ENCODE results near the gene STX18.
"Not testable (repeated sequence)": the region's sequence is repeated elsewhere in the genome, so short reads cannot be mapped to it uniquely, and the experiment has no call there.

Gene STX18

GRCh38 chr4:4505211-4505610 is 36.6 kb downstream of the STX18 start:
- H3K27me3 ChIP-seq (ENCODE audit: control insufficient read depth, insufficient read depth, low read length); H3K9me3 ChIP-seq (ENCODE audit: control insufficient read depth, insufficient read depth, low read length); H3K9ac ChIP-seq (ENCODE audit: low read depth, low read length); H3K36me3 ChIP-seq (ENCODE audit: control insufficient read depth, insufficient read depth, low read length); H3K4me1 ChIP-seq (ENCODE audit: control insufficient read depth, insufficient read depth, low read length); H3K4me3 ChIP-seq (ENCODE audit: low read depth, low read length): not testable (repeated sequence)

GRCh38 chr4:4504783-4505182 is 37.1 kb downstream of the STX18 start:
- Histone ChIP-seq H3K4me3 (ENCODE audit: low read depth, low read length) (no peak overlapping the region), H3K9me3 (ENCODE audit: control insufficient read depth, insufficient read depth, low read length) (no peaks in the 10 kb centered on the region), H3K36me3 (ENCODE audit: control insufficient read depth, insufficient read depth, low read length) (no peaks in the 10 kb centered on the region), H3K27me3 (ENCODE audit: control insufficient read depth, insufficient read depth, low read length) (peaks cover 9% of the 10 kb centered on the region), H3K4me1 (ENCODE audit: control insufficient read depth, insufficient read depth, low read length) (peaks cover 3% of the 10 kb centered on the region), H3K9ac (ENCODE audit: low read depth, low read length) (no peak overlapping the region)

- no peak overlapping the region for H3K4me3 ChIP-seq (ENCODE audit: low read depth, low read length)
- no peak overlapping the region for H3K9ac ChIP-seq (ENCODE audit: low read depth, low read length)
- peaks cover 9% of the 10 kb centered on the region for H3K27me3 ChIP-seq (ENCODE audit: control insufficient read depth, insufficient read depth, low read length)
- no peaks in the 10 kb centered on the region for H3K9me3 ChIP-seq (ENCODE audit: control insufficient read depth, insufficient read depth, low read length)
- H3K36me3 ChIP-seq (ENCODE audit: control insufficient read depth, insufficient read depth, low read length), result no peaks in the 10 kb centered on the region
- H3K4me1 ChIP-seq (ENCODE audit: control insufficient read depth, insufficient read depth, low read length), result peaks cover 3% of the 10 kb centered on the region
Observed at GRCh38 chr4:4502694-4503311, 39.0 kb downstream of the STX18 start.

- H3K36me3 ChIP-seq (ENCODE audit: control insufficient read depth, insufficient read depth, low read length), result no peaks in the 10 kb centered on the region
- peaks cover 9% of the 10 kb centered on the region for H3K27me3 ChIP-seq (ENCODE audit: control insufficient read depth, insufficient read depth, low read length)
- no peak overlapping the region for H3K9ac ChIP-seq (ENCODE audit: low read depth, low read length)
- H3K4me1 ChIP-seq (ENCODE audit: control insufficient read depth, insufficient read depth, low read length), result peaks cover 3% of the 10 kb centered on the region
- no peak overlapping the region for H3K4me3 ChIP-seq (ENCODE audit: low read depth, low read length)
- H3K9me3 ChIP-seq (ENCODE audit: control insufficient read depth, insufficient read depth, low read length), result no peaks in the 10 kb centered on the region
Observed at GRCh38 chr4:4501679-4502078, 40.2 kb downstream of the STX18 start.

- no peaks in the 10 kb centered on the region for H3K36me3 ChIP-seq (ENCODE audit: control insufficient read depth, insufficient read depth, low read length)
- H3K9me3 ChIP-seq (ENCODE audit: control insufficient read depth, insufficient read depth, low read length), result no peaks in the 10 kb centered on the region
- H3K27me3 ChIP-seq (ENCODE audit: control insufficient read depth, insufficient read depth, low read length), result peaks cover 9% of the 10 kb centered on the region
- H3K4me1 ChIP-seq (ENCODE audit: control insufficient read depth, insufficient read depth, low read length), result peaks cover 3% of the 10 kb centered on the region
- no peak overlapping the region for H3K9ac ChIP-seq (ENCODE audit: low read depth, low read length)
- H3K4me3 ChIP-seq (ENCODE audit: low read depth, low read length), result no peak overlapping the region
Observed at GRCh38 chr4:4499438-4500123, 42.3 kb downstream of the STX18 start.

GRCh38 chr4:4496592-4497372 is 45.1 kb downstream of the STX18 start:
- Histone ChIP-seq H3K4me3 (ENCODE audit: low read depth, low read length) (no peak overlapping the region), H3K9ac (ENCODE audit: low read depth, low read length) (no peak overlapping the region), H3K4me1 (ENCODE audit: control insufficient read depth, insufficient read depth, low read length) (peaks cover 2% of the 10 kb centered on the region), H3K27me3 (ENCODE audit: control insufficient read depth, insufficient read depth, low read length) (peaks cover under 1% of the 10 kb centered on the region), H3K36me3 (ENCODE audit: control insufficient read depth, insufficient read depth, low read length) (no peaks in the 10 kb centered on the region), H3K9me3 (ENCODE audit: control insufficient read depth, insufficient read depth, low read length) (no peaks in the 10 kb centered on the region)

- H3K9me3 ChIP-seq (ENCODE audit: control insufficient read depth, insufficient read depth, low read length), result no peaks in the 10 kb centered on the region
- H3K9ac ChIP-seq (ENCODE audit: low read depth, low read length), result no peak overlapping the region
- no peak overlapping the region for H3K4me3 ChIP-seq (ENCODE audit: low read depth, low read length)
- no peaks in the 10 kb centered on the region for H3K27me3 ChIP-seq (ENCODE audit: control insufficient read depth, insufficient read depth, low read length)
- H3K36me3 ChIP-seq (ENCODE audit: control insufficient read depth, insufficient read depth, low read length), result no peaks in the 10 kb centered on the region
- peaks cover 2% of the 10 kb centered on the region for H3K4me1 ChIP-seq (ENCODE audit: control insufficient read depth, insufficient read depth, low read length)
Observed at GRCh38 chr4:4494882-4495281, 47.0 kb downstream of the STX18 start.

GRCh38 chr4:4492161-4492847 is 49.5 kb downstream of the STX18 start:
- Histone ChIP-seq H3K4me1 (ENCODE audit: control insufficient read depth, insufficient read depth, low read length) (peaks cover 4% of the 10 kb centered on the region), H3K36me3 (ENCODE audit: control insufficient read depth, insufficient read depth, low read length) (no peaks in the 10 kb centered on the region), H3K4me3 (ENCODE audit: low read depth, low read length) (no peak overlapping the region), H3K9me3 (ENCODE audit: control insufficient read depth, insufficient read depth, low read length) (no peaks in the 10 kb centered on the region), H3K9ac (ENCODE audit: low read depth, low read length) (no peak overlapping the region), H3K27me3 (ENCODE audit: control insufficient read depth, insufficient read depth, low read length) (no peaks in the 10 kb centered on the region)

- no peak overlapping the region for H3K4me3 ChIP-seq (ENCODE audit: low read depth, low read length)
- no peak overlapping the region for H3K9ac ChIP-seq (ENCODE audit: low read depth, low read length)
- no peaks in the 10 kb centered on the region for H3K27me3 ChIP-seq (ENCODE audit: control insufficient read depth, insufficient read depth, low read length)
- H3K4me1 ChIP-seq (ENCODE audit: control insufficient read depth, insufficient read depth, low read length), result peaks cover 4% of the 10 kb centered on the region
- H3K9me3 ChIP-seq (ENCODE audit: control insufficient read depth, insufficient read depth, low read length), result no peaks in the 10 kb centered on the region
- H3K36me3 ChIP-seq (ENCODE audit: control insufficient read depth, insufficient read depth, low read length), result no peaks in the 10 kb centered on the region
Observed at GRCh38 chr4:4491396-4491893, 50.4 kb downstream of the STX18 start.

- H3K27me3 ChIP-seq (ENCODE audit: control insufficient read depth, insufficient read depth, low read length), result no peaks in the 10 kb centered on the region
- no peak overlapping the region for H3K9ac ChIP-seq (ENCODE audit: low read depth, low read length)
- H3K4me1 ChIP-seq (ENCODE audit: control insufficient read depth, insufficient read depth, low read length), result peaks cover 4% of the 10 kb centered on the region
- H3K9me3 ChIP-seq (ENCODE audit: control insufficient read depth, insufficient read depth, low read length), result no peaks in the 10 kb centered on the region
- H3K36me3 ChIP-seq (ENCODE audit: control insufficient read depth, insufficient read depth, low read length), result no peaks in the 10 kb centered on the region
- H3K4me3 ChIP-seq (ENCODE audit: low read depth, low read length), result no peak overlapping the region
Observed at GRCh38 chr4:4490816-4491215, 51.0 kb downstream of the STX18 start.

- Histone ChIP-seq H3K36me3 (ENCODE audit: control insufficient read depth, insufficient read depth, low read length) (no peaks in the 10 kb centered on the region), H3K9ac (ENCODE audit: low read depth, low read length) (no peak overlapping the region), H3K4me3 (ENCODE audit: low read depth, low read length) (no peak overlapping the region), H3K9me3 (ENCODE audit: control insufficient read depth, insufficient read depth, low read length) (no peaks in the 10 kb centered on the region), H3K4me1 (ENCODE audit: control insufficient read depth, insufficient read depth, low read length) (peaks cover 4% of the 10 kb centered on the region), H3K27me3 (ENCODE audit: control insufficient read depth, insufficient read depth, low read length) (no peaks in the 10 kb centered on the region)
Observed at GRCh38 chr4:4490041-4490440, 51.8 kb downstream of the STX18 start.

Measured in iPS-15b (cell line).